ENCODE measurements around the gene PCYT2. TPM values are rescaled to one million over a fixed set of nuclear protein-coding genes. Genes with fewer than 3 reads are reported as not detected.

Gene PCYT2
- total RNA-seq, 4 donors from 2014 or later = 27.4 to 38.7 (median 33.3) TPM

DNA sequence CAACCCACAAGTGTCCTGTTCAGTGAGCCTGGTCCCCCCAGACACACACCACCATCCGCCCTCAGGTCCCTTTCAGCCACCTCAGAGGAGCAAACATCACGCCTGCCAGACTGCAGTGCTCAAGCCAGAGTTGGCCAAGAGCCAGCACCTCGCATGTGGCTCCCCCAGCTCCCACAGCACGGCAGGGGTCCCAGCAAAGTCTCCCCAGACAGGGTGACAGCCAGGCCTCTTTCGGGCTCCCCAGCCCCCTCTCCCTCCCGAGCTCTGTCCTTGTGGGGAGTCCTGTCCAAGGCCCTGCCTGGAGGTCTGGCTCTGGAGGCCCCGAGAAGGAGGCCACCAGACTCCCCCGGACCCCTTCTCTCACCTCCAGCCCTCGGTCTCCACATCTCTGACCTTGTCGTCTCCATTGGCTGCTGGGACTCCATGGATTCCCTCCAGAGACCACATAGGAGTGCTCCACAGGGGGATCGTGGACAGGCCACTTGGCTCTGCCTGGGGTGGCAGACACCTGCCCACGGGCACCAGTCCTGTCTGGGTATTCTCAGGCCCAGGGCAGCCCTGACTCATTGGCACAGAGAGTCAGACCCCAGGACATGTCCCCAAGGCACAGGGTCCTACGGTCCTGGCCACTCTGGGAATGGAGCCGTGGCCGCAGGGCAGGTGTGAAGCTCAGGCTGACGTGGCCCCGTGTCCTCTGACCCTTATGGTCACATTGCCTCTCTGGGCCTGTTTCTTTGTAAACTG is 37.6 kb upstream of the PCYT2 start:
- H3K27me3 ChIP-seq = peaks cover 0 to 29% (median under 1%) of the 10 kb centered on the region in 4 donors
- no peak overlapping the region for H3K4me3 ChIP-seq
- WGBS = 84% methylated on average over 11 of the region's 17 CpGs
- TF ChIP-seq, protein P1, sequence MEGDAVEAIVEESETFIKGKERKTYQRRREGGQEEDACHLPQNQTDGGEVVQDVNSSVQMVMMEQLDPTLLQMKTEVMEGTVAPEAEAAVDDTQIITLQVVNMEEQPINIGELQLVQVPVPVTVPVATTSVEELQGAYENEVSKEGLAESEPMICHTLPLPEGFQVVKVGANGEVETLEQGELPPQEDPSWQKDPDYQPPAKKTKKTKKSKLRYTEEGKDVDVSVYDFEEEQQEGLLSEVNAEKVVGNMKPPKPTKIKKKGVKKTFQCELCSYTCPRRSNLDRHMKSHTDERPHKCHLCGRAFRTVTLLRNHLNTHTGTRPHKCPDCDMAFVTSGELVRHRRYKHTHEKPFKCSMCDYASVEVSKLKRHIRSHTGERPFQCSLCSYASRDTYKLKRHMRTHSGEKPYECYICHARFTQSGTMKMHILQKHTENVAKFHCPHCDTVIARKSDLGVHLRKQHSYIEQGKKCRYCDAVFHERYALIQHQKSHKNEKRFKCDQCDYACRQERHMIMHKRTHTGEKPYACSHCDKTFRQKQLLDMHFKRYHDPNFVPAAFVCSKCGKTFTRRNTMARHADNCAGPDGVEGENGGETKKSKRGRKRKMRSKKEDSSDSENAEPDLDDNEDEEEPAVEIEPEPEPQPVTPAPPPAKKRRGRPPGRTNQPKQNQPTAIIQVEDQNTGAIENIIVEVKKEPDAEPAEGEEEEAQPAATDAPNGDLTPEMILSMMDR (IDR thresholded peaks at IDR 0.05) = no peak
- no peak for TF ChIP-seq POLR2AphosphoS5 (IDR thresholded peaks at IDR 0.05)
- no peak for TF ChIP-seq POLR2A (IDR thresholded peaks at IDR 0.05; ENCODE audit: low read depth)
- no peak for TF ChIP-seq EP300 (IDR thresholded peaks at IDR 0.05)
- no peaks in the 10 kb centered on the region for H3K4me1 ChIP-seq
- H3K27ac ChIP-seq (replicated peaks in 1 of 4) = no peak overlapping the region
- intact Hi-C loops (cut with DNase I) = no loop called here
- H3K9me3 ChIP-seq = no peaks in the 10 kb centered on the region
- DNase-seq (ENCODE audit: extremely low spot score) = no peak
- H3K36me3 ChIP-seq = no peaks in the 10 kb centered on the region

DNA sequence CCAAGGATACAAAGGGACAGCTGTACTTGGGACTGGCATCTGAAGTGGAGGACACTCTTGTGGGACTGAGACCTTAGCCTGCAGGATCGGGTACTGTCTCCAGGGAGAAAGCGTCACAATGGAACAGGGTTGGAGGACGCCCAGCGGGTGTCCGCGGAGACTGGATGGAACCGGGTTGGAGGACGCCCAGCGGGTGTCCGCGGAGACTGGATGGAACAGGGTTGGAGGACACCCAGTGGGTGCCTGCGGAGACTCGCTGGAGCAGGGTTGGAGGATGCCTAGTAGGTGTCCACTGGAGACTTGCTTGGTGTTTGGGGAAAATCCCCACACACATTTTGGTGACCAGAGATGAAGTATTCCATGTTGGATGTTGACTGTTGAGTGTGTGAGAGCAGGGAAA is 36.0 kb upstream of the PCYT2 start, which contains the start of gene MYADML2:
Gene MYADML2 (minus strand): TSS at position 45 of the 400 bp plus-strand sequence. CDS start 5,492 bp downstream, outside the sequence.
- no peak within 1 kb of the TSS for H3K27ac ChIP-seq (replicated peaks in 1 of 4)
- no peak within 1 kb of the TSS for H3K4me3 ChIP-seq
- peaks cover 0 to 29% (median 6%) of the 10 kb centered on the region in 4 donors for H3K27me3 ChIP-seq
- intact Hi-C loops (cut with DNase I) = no loop called here
- H3K36me3 ChIP-seq = no peaks in the 10 kb centered on the region
- TF ChIP-seq, protein P1 (IDR thresholded peaks at IDR 0.05) = no peak
- no peak for TF ChIP-seq POLR2A (IDR thresholded peaks at IDR 0.05; ENCODE audit: low read depth)
- TF ChIP-seq POLR2AphosphoS5 (IDR thresholded peaks at IDR 0.05) = no peak
- no peak for TF ChIP-seq EP300 (IDR thresholded peaks at IDR 0.05)
- no peak for DNase-seq (ENCODE audit: extremely low spot score)
- no peaks in the 10 kb centered on the region for H3K9me3 ChIP-seq
- 89% methylated on average over 12 of the region's 13 CpGs for WGBS
- peaks cover 0 to under 1% (median 0%) of the 10 kb centered on the region in 4 donors for H3K4me1 ChIP-seq

DNA sequence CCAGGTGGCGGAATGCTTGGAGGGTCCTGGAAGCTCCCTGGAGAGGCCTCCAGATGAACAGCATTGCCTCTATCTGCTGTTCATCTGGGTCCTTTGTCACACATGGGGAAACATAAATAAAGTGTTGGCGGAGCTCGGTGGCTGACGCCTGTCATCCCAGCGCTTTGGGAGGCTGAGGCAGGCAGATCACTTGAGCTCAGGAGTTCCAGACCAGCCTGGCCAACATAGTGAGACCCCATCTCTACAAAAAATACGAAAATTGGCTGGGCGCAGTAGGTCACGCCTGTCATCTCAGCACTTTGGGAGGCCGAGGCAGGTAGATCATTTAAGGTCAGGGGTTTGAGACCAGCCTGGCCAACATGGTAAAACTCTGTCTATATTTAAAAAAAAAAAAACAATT is 33.7 kb upstream of the PCYT2 start:
- Histone ChIP-seq H3K27me3 (peaks cover 0 to 52% (median 12%) of the 10 kb centered on the region in 4 donors), H3K4me3 (no peak overlapping the region), H3K9me3 (no peaks in the 10 kb centered on the region), H3K27ac (replicated peaks in 1 of 4) (no peak overlapping the region), H3K4me1 (peaks cover 0 to 15% (median 11%) of the 10 kb centered on the region in 4 donors), H3K36me3 (no peaks in the 10 kb centered on the region)
- no peak for DNase-seq (ENCODE audit: extremely low spot score)
- 81% methylated on average over 9 of the region's 9 CpGs for WGBS
- intact Hi-C loops (cut with DNase I) = no loop called here
- TF ChIP-seq, protein P1 (IDR thresholded peaks at IDR 0.05) = no peak
- no peak for TF ChIP-seq POLR2AphosphoS5 (IDR thresholded peaks at IDR 0.05)
- TF ChIP-seq POLR2A (IDR thresholded peaks at IDR 0.05; ENCODE audit: low read depth) = no peak
- no peak for TF ChIP-seq EP300 (IDR thresholded peaks at IDR 0.05)

DNA sequence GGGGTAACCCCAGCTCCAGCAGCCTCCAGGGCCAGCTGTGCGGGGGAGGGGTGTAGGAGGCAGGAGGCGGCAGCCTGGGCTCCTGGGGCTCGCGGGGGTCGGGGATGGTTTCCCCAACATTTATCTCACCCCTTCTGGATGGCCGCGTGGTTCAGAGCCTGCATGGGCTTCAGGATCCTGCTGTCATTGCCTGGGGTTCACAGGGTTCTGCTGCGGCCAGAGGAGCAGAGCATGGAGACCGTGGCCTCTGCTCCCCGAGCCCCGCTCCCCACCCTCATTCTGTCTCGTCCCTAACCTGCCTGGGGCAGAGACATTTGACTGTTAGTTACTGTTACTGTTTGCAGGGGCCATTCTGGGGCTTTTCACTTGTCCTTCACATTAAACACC is 31.0 kb upstream of the PCYT2 start:
- TF ChIP-seq, protein P1 (IDR thresholded peaks at IDR 0.05) = no peak
- TF ChIP-seq POLR2A (IDR thresholded peaks at IDR 0.05; ENCODE audit: low read depth) (no peak), POLR2AphosphoS5 (IDR thresholded peaks at IDR 0.05) (no peak), EP300 (IDR thresholded peaks at IDR 0.05) (no peak)
- intact Hi-C loops (cut with DNase I) = no loop called here
- no peak for DNase-seq (ENCODE audit: extremely low spot score)
- no peak overlapping the region for H3K27ac ChIP-seq (replicated peaks in 1 of 4)
- H3K9me3 ChIP-seq = no peaks in the 10 kb centered on the region
- 46% methylated on average over 11 of the region's 12 CpGs for WGBS
- H3K4me1 ChIP-seq = peaks cover 12 to 26% (median 22%) of the 10 kb centered on the region in 4 donors
- H3K36me3 ChIP-seq = no peaks in the 10 kb centered on the region
- peaks cover 0 to 58% (median 12%) of the 10 kb centered on the region in 4 donors for H3K27me3 ChIP-seq
- H3K4me3 ChIP-seq = no peak overlapping the region

Data from esophagus muscularis mucosa (tissue), 4 donors.